GM21786 (cell line): ENCODE measurements around the gene EPSTI1.
"Not testable (repeated sequence)": the region's sequence is repeated elsewhere in the genome, so short reads cannot be mapped to it uniquely, and the experiment has no call there.

ENCODE experiments used
- ATAC-seq: cut with Tn5 transposase; IDR thresholded peaks from one replicate; pipeline ENCODE4 v1.9.1; 2021; ENCODE audit not compliant: unreplicated experiment

EPSTI1 gene

GRCh38 chr13:43005460-43006236, 13.6 kb upstream of the EPSTI1 start:
- no peak for ATAC-seq

- no peak for ATAC-seq
These were observed 11.7 kb upstream of the EPSTI1 start for GRCh38 chr13:43003729-43004128.

- ATAC-seq = no peak
These were observed 11.0 kb upstream of the EPSTI1 start for GRCh38 chr13:43003010-43003409.

- no peak for ATAC-seq
These were observed 10.0 kb upstream of the EPSTI1 start for GRCh38 chr13:43002021-43002420.

- ATAC-seq = no peak
These were observed 8.6 kb upstream of the EPSTI1 start for GRCh38 chr13:43000676-43001075.

GRCh38 chr13:42999491-42999890, 7.5 kb upstream of the EPSTI1 start:
- ATAC-seq = no peak

- peak; percentile 61 for ATAC-seq
These were observed 5.3 kb upstream of the EPSTI1 start for GRCh38 chr13:42997381-42997780.

GRCh38 chr13:42996584-42996983, 4.5 kb upstream of the EPSTI1 start:
- no peak for ATAC-seq

- ATAC-seq = no peak
These were observed 2.8 kb upstream of the EPSTI1 start for GRCh38 chr13:42994878-42995277.

- ATAC-seq = peak; percentile 4
These were observed 702 bp upstream of the EPSTI1 start for GRCh38 chr13:42992764-42993122.

- not testable (repeated sequence) for ATAC-seq
These were observed 676 bp downstream of the EPSTI1 start for GRCh38 chr13:42991233-42991897.

- no peak for ATAC-seq
These were observed 1.5 kb downstream of the EPSTI1 start for GRCh38 chr13:42990291-42991232.

- no peak for ATAC-seq
These were observed 5.9 kb downstream of the EPSTI1 start for GRCh38 chr13:42986176-42986574.

- ATAC-seq = no peak
These were observed 6.5 kb downstream of the EPSTI1 start for GRCh38 chr13:42985312-42986175.

GRCh38 chr13:42984691-42985090, 7.3 kb downstream of the EPSTI1 start:
- no peak for ATAC-seq

GRCh38 chr13:42984026-42984425, 8.0 kb downstream of the EPSTI1 start:
- no peak for ATAC-seq

- ATAC-seq = no peak
These were observed 10.2 kb downstream of the EPSTI1 start for GRCh38 chr13:42981853-42982252.

GRCh38 chr13:42981317-42981716, 10.7 kb downstream of the EPSTI1 start:
- no peak for ATAC-seq

- ATAC-seq = no peak
These were observed 14.8 kb downstream of the EPSTI1 start for GRCh38 chr13:42977219-42977659.

GRCh38 chr13:42976066-42976465, 16.0 kb downstream of the EPSTI1 start:
- no peak for ATAC-seq
